GM12873 (cell line): Measurements from ENCODE around the gene SLC18A2.

ENCODE experiments used
- CTCF ChIP-seq: IDR thresholded peaks from 2 replicates; pipeline ENCODE4 v1.5.1; 2012; ENCODE audit warnings: low read depth, mild to moderate bottlenecking, moderate library complexity, low read length, control low read depth; ENCODE audit not compliant: insufficient read depth; ENCODE audit errors: missing control alignments

The SLC18A2 gene

GRCh38 chr10:117250411-117250810, 9.5 kb downstream of the SLC18A2 start:
- TF ChIP-seq CTCF: no peak

GRCh38 chr10:117253908-117254307, 13.0 kb downstream of the SLC18A2 start:
- TF ChIP-seq CTCF: no peak

GRCh38 chr10:117254338-117254737, 13.4 kb downstream of the SLC18A2 start:
- no peak for TF ChIP-seq CTCF

GRCh38 chr10:117254774-117255735, 14.1 kb downstream of the SLC18A2 start:
- no peak for TF ChIP-seq CTCF

GRCh38 chr10:117255835-117256460, 15.0 kb downstream of the SLC18A2 start:
- TF ChIP-seq CTCF: no peak

- TF ChIP-seq CTCF: no peak
Observed at GRCh38 chr10:117256910-117257309, 16.0 kb downstream of the SLC18A2 start.

- no peak for TF ChIP-seq CTCF
Observed at GRCh38 chr10:117257721-117258120, 16.8 kb downstream of the SLC18A2 start.
